H9 (cell line): ENCODE measurements around the gene UBN2. TPM values are rescaled to one million over a fixed set of nuclear protein-coding genes. Genes with fewer than 3 reads are reported as not detected.

ENCODE experiments used
- DNase-seq: peaks from one replicate; pipeline ENCODE4 v3.0.0-alpha.2; 2017
- H2AFZ ChIP-seq: one replicate; pipeline ENCODE4 v1.6.1; 2013; ENCODE audit warnings: mild to moderate bottlenecking, low read length, control low read depth, moderate library complexity
- H2AK5ac ChIP-seq: 2 replicates; pipeline ENCODE4 v1.6.1; 2013; ENCODE audit warnings: low read length, control low read depth, mixed read lengths; ENCODE audit not compliant: insufficient read length
- H2BK120ac ChIP-seq: one replicate; pipeline ENCODE4 v1.6.1; 2013; ENCODE audit warnings: low read depth, mild to moderate bottlenecking, low read length, control low read depth, inconsistent platforms; ENCODE audit not compliant: poor library complexity, severe bottlenecking
- H2BK12ac ChIP-seq: 2 replicates; pipeline ENCODE4 v1.6.1; 2013; ENCODE audit warnings: low read length, control low read depth, mixed read lengths, low read depth; ENCODE audit not compliant: insufficient read length
- H2BK15ac ChIP-seq: 2 replicates; pipeline ENCODE4 v1.6.1; 2013; ENCODE audit warnings: low read depth, low read length, control low read depth
- H2BK20ac ChIP-seq: one replicate; pipeline ENCODE4 v1.6.1; 2013; ENCODE audit warnings: low read depth, mild to moderate bottlenecking, low read length, control low read depth, inconsistent platforms; ENCODE audit not compliant: poor library complexity, severe bottlenecking
- H2BK5ac ChIP-seq: 2 replicates; pipeline ENCODE4 v1.6.1; 2013; ENCODE audit warnings: low read length, control low read depth, mixed read lengths; ENCODE audit not compliant: insufficient read length
- H3K14ac ChIP-seq: 2 replicates; pipeline ENCODE4 v1.6.1; 2013; ENCODE audit warnings: low read length, control low read depth; ENCODE audit not compliant: insufficient read depth
- H3K18ac ChIP-seq: 2 replicates; pipeline ENCODE4 v1.6.1; 2013; ENCODE audit warnings: low read depth, mild to moderate bottlenecking, mixed read lengths, low read length, control low read depth; ENCODE audit not compliant: insufficient read length
- H3K23ac ChIP-seq: 2 replicates; pipeline ENCODE4 v1.6.1; 2013; ENCODE audit warnings: low read length, control low read depth, mixed read lengths, low read depth; ENCODE audit not compliant: insufficient read length
- H3K23me2 ChIP-seq: 2 replicates; pipeline ENCODE4 v1.6.1; 2013; ENCODE audit warnings: low read depth, mild to moderate bottlenecking, mixed read lengths, low read length, control low read depth; ENCODE audit not compliant: insufficient read length, poor library complexity, severe bottlenecking
- H3K27ac ChIP-seq: 2 replicates; pipeline ENCODE4 v1.5.1; 2013; ENCODE audit warnings: low read length, control low read depth, mixed read lengths, low read depth; ENCODE audit not compliant: insufficient read length
- H3K27me3 ChIP-seq: 2 replicates; pipeline ENCODE4 v1.6.1; 2013; ENCODE audit warnings: low read length, control low read depth, inconsistent platforms; ENCODE audit not compliant: insufficient read depth
- H3K4ac ChIP-seq: 2 replicates; pipeline ENCODE4 v1.6.1; 2013; ENCODE audit warnings: low read depth, mild to moderate bottlenecking, control low read depth, inconsistent platforms, low read length, moderate library complexity
- H3K4me1 ChIP-seq: 2 replicates; pipeline ENCODE4 v1.6.1; 2013; ENCODE audit warnings: low read length, control low read depth, inconsistent platforms; ENCODE audit not compliant: insufficient read depth
- H3K4me2 ChIP-seq: 2 replicates; pipeline ENCODE4 v1.6.1; 2013; ENCODE audit warnings: low read length, control low read depth, mixed read lengths; ENCODE audit not compliant: insufficient read length, insufficient read depth
- H3K56ac ChIP-seq: 2 replicates; pipeline ENCODE4 v1.6.1; 2013; ENCODE audit warnings: low read depth, mild to moderate bottlenecking, mixed read lengths, low read length, control low read depth; ENCODE audit not compliant: insufficient read length
- H3K79me1 ChIP-seq: 2 replicates; pipeline ENCODE4 v1.6.1; 2013; ENCODE audit warnings: low read depth, mild to moderate bottlenecking, moderate library complexity, low read length, control low read depth, inconsistent platforms; ENCODE audit not compliant: insufficient read depth, poor library complexity, severe bottlenecking
- H3K79me2 ChIP-seq: 2 replicates; pipeline ENCODE4 v1.6.1; 2013; ENCODE audit warnings: low read length, control low read depth, inconsistent platforms; ENCODE audit not compliant: insufficient read depth
- H3K9ac ChIP-seq: 2 replicates; pipeline ENCODE4 v1.6.1; 2013; ENCODE audit warnings: low read length, control low read depth, mixed read lengths; ENCODE audit not compliant: insufficient read length; ENCODE audit errors: extremely low read depth
- H3K9me3 ChIP-seq: one replicate; pipeline ENCODE4 v1.6.1; 2013; ENCODE audit warnings: low read depth, low read length, inconsistent platforms; ENCODE audit not compliant: control insufficient read depth
- H3T11ph ChIP-seq: one replicate; pipeline ENCODE4 v1.6.1; 2013; ENCODE audit warnings: mild to moderate bottlenecking, low read length, control low read depth, inconsistent platforms
- H4K20me1 ChIP-seq: one replicate; pipeline ENCODE4 v1.6.1; 2013; ENCODE audit not compliant: control insufficient read depth, insufficient read length, insufficient read depth
- H4K5ac ChIP-seq: 2 replicates; pipeline ENCODE4 v1.6.1; 2013; ENCODE audit warnings: low read depth, mild to moderate bottlenecking, mixed read lengths, low read length, control low read depth; ENCODE audit not compliant: insufficient read length
- H4K8ac ChIP-seq: replicated peaks from 2 replicates; pipeline ENCODE4 v1.6.1; 2013; ENCODE audit warnings: low read length, control low read depth, mixed read lengths, low read depth; ENCODE audit not compliant: insufficient read length
- H4K91ac ChIP-seq: 2 replicates; pipeline ENCODE4 v1.6.1; 2013; ENCODE audit warnings: low read depth, mild to moderate bottlenecking, moderate library complexity, mixed read lengths, low read length, control low read depth; ENCODE audit not compliant: insufficient read length
- H3K27ac Mint-ChIP-seq, 3 experiments: 2 replicates in 2 of 3; 3 replicates in 1 of 3; pipeline ENCODE4 v1.8.0; 2020 to 2021; ENCODE audit warnings: mixed read lengths in 3 of 3, mild to moderate bottlenecking in 1 of 3, moderate library complexity in 1 of 3
- H3K27me3 Mint-ChIP-seq: 2 replicates; pipeline ENCODE4 v1.8.0; 2021; ENCODE audit warnings: low read depth, mild to moderate bottlenecking, moderate library complexity, mixed read lengths
- H3K36me3 Mint-ChIP-seq, 3 experiments: 2 replicates in 2 of 3; 3 replicates in 1 of 3; pipeline ENCODE4 v1.8.0; 2020 to 2021; ENCODE audit warnings: low read depth in 3 of 3, mixed read lengths in 3 of 3; ENCODE audit not compliant: insufficient read depth in 1 of 3
- H3K4me1 Mint-ChIP-seq, 2 experiments: 2 replicates each; pipeline ENCODE4 v1.8.0; 2020; ENCODE audit warnings: mixed read lengths in 2 of 2
- H3K4me3 Mint-ChIP-seq, 2 experiments: 2 replicates in 1 of 2; 3 replicates in 1 of 2; pipeline ENCODE4 v1.8.0; 2020 to 2021; ENCODE audit warnings: mild to moderate bottlenecking in 2 of 2, mixed read lengths in 2 of 2, moderate library complexity in 1 of 2
- H3K9me3 Mint-ChIP-seq, 2 experiments: 2 replicates in 1 of 2; 3 replicates in 1 of 2; pipeline ENCODE4 v1.8.0; 2020; ENCODE audit warnings: mild to moderate bottlenecking in 2 of 2, mixed read lengths in 2 of 2, moderate library complexity in 1 of 2
- CTCF ChIP-seq: fragments of 200-600 bp; sonication (generic); conservative IDR thresholded peaks from 3 replicates; pipeline ENCODE4 v1.8.0; 2021; ENCODE audit warnings: antibody characterized with exemption, mild to moderate bottlenecking
- WGBS: extraction: QIAGEN DNeasy Blood & Tissue Kit; methylation state at CpG from one replicate; pipeline ENCODE4 v1.1.7; 2013; ENCODE audit warnings: missing lambda C conversion rate, low lambda C conversion rate, mixed read lengths; ENCODE audit not compliant: insufficient read length; ENCODE audit errors: extremely low coverage; 5-methylcytosine and 5-hydroxymethylcytosine counted together
- total RNA-seq: library from RNA; stranded (reverse); gene quantifications from 2 replicates; pipeline ENCODE4 v1.2.1, GENCODE V29; 2021

UBN2 gene
- total RNA-seq, 1 experiment from 2014 or later, result 27.6 TPM

- Histone ChIP-seq H3K23me2 (no peaks in the 10 kb centered on the region), H4K20me1 (no peaks in the 10 kb centered on the region), H4K91ac (no peak overlapping the region), H3K27ac (no peak overlapping the region), H3K18ac (no peak overlapping the region), H2BK15ac (no peak overlapping the region), H3K23ac (no peak overlapping the region), H2BK20ac (no peak overlapping the region), H3K79me2 (no peaks in the 10 kb centered on the region), H3T11ph (no peak overlapping the region), H2BK5ac (no peak overlapping the region), H2AFZ (no peak overlapping the region), H3K4ac (no peak overlapping the region), H4K5ac (no peak overlapping the region), H3K27me3 (no peaks in the 10 kb centered on the region), H2BK12ac (no peak overlapping the region), H3K79me1 (no peaks in the 10 kb centered on the region), H3K14ac (no peak overlapping the region), H2BK120ac (no peak overlapping the region), H3K4me2 (no peak overlapping the region), H2AK5ac (no peak overlapping the region), H3K9me3 (no peaks in the 10 kb centered on the region), H3K9ac (no peak overlapping the region), H3K4me1 (no peaks in the 10 kb centered on the region), H4K8ac (no peak overlapping the region), H3K56ac (no peak overlapping the region)
- Mint-ChIP-seq H3K36me3 (peaks cover 0 to 17% (median 6%) of the 10 kb centered on the region in 3 experiments; a peak in 5 of 7 replicates), H3K9me3 (no peaks in the 10 kb centered on the region), H3K27me3 (no peaks in the 10 kb centered on the region; the same call in 1 of the 2 replicates), H3K4me3 (no peak overlapping the region), H3K4me1 (no peaks in the 10 kb centered on the region), H3K27ac (peak overlapping the region in 1 of 3 experiments; percentile 62; a peak in 2 of 7 replicates)
- no peak for DNase-seq
- WGBS, result no CpG with 5 or more reads among the region's 6 CpGs
- TF ChIP-seq CTCF, result no peak
Measured at GRCh38 chr7:139294951-139295575, 64.0 kb downstream of the UBN2 start.
